Endothelial cell of umbilical vein (primary cell): ENCODE results near the gene NPTX1.

Experiments
- EZH2 ChIP-seq: IDR thresholded peaks from 2 replicates; pipeline ENCODE4 v1.6.1; 2012; ENCODE audit warnings: borderline replicate concordance, low read depth, mild to moderate bottlenecking, moderate library complexity, low read length, inconsistent platforms; ENCODE audit not compliant: severe bottlenecking
- FOS ChIP-seq: IDR thresholded peaks from 2 replicates; pipeline ENCODE4 v1.6.1; 2011; ENCODE audit warnings: mild to moderate bottlenecking, low read length, moderate library complexity, borderline replicate concordance; ENCODE audit not compliant: insufficient read depth
- GATA2 ChIP-seq: IDR thresholded peaks from 2 replicates; pipeline ENCODE4 v1.7.0; 2011; ENCODE audit warnings: low read depth, mild to moderate bottlenecking, moderate library complexity, mixed read lengths, low read length; ENCODE audit not compliant: insufficient read length, insufficient read depth
- JUN ChIP-seq: IDR thresholded peaks from 2 replicates; pipeline ENCODE4 v1.6.1; 2011; ENCODE audit warnings: borderline replicate concordance, low read depth; ENCODE audit not compliant: insufficient read length, insufficient read depth
- MYC ChIP-seq: IDR thresholded peaks from one replicate; pipeline ENCODE4 v1.6.1; 2011; ENCODE audit warnings: mild to moderate bottlenecking, low read depth, low read length
- POLR2A ChIP-seq: IDR thresholded peaks from 2 replicates; pipeline ENCODE4 v1.6.1; 2012; ENCODE audit warnings: low read depth, mild to moderate bottlenecking, control low read depth, low read length
- POLR2AphosphoS5 ChIP-seq: IDR thresholded peaks from 2 replicates; pipeline ENCODE4 v1.6.1; 2012; ENCODE audit warnings: low read depth, mild to moderate bottlenecking, control low read depth, low read length, moderate library complexity; ENCODE audit not compliant: insufficient read depth
- TF ChIP-seq, protein P1 (sequence below), 2 donors: IDR thresholded peaks; 1 replicate in 1 of 2; 2 replicates in 1 of 2; pipeline ENCODE4 v1.5.1; 2011; ENCODE audit warnings: low read length in 2 of 2, mild to moderate bottlenecking in 2 of 2, moderate library complexity in 2 of 2, control low read depth in 1 of 2, inconsistent platforms in 1 of 2, low read depth in 1 of 2; ENCODE audit not compliant: insufficient read depth in 1 of 2; ENCODE audit errors: extremely low read depth in 1 of 2
- TF ChIP-seq, protein P2 (sequence below): IDR thresholded peaks from 2 replicates; pipeline ENCODE4 v1.6.1; 2011; ENCODE audit not compliant: insufficient read depth, insufficient read length

DNA sequence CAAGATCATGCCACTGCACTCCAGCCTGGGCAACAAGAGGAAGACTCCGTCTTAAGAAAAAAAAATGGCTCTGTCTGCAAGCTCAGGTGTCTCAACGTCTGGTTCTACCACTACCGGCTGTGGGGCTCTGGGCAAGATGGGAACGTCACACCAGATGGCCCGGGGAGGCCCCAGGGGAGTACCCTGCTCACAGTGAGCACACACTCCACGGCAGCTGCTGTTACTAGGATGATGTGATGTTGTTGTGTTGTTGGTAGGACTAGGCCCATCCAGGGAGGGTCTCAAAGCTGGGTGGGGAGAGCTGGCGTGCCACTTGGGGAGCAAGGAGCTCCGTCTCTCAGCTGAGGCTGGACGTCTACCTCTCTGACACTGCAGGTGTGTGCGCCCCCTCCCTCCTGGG lies 9.4 kb upstream of the NPTX1 start:
- TF ChIP-seq, protein P1, sequence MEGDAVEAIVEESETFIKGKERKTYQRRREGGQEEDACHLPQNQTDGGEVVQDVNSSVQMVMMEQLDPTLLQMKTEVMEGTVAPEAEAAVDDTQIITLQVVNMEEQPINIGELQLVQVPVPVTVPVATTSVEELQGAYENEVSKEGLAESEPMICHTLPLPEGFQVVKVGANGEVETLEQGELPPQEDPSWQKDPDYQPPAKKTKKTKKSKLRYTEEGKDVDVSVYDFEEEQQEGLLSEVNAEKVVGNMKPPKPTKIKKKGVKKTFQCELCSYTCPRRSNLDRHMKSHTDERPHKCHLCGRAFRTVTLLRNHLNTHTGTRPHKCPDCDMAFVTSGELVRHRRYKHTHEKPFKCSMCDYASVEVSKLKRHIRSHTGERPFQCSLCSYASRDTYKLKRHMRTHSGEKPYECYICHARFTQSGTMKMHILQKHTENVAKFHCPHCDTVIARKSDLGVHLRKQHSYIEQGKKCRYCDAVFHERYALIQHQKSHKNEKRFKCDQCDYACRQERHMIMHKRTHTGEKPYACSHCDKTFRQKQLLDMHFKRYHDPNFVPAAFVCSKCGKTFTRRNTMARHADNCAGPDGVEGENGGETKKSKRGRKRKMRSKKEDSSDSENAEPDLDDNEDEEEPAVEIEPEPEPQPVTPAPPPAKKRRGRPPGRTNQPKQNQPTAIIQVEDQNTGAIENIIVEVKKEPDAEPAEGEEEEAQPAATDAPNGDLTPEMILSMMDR (IDR thresholded peaks at IDR 0.05; ENCODE audit: extremely low read depth in 1 of 2, insufficient read depth in 1 of 2, low read depth in 1 of 2, low read length in 2 of 2): no peak
- TF ChIP-seq EZH2: no peak
- TF ChIP-seq POLR2A: no peak
- TF ChIP-seq, protein P2, sequence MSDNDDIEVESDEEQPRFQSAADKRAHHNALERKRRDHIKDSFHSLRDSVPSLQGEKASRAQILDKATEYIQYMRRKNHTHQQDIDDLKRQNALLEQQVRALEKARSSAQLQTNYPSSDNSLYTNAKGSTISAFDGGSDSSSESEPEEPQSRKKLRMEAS: no peak
- TF ChIP-seq MYC: no peak
- TF ChIP-seq GATA2: no peak
- no peak for TF ChIP-seq JUN
- no peak for TF ChIP-seq POLR2AphosphoS5
- TF ChIP-seq FOS: no peak
